OCI-LY7 (cell line): ENCODE results near the gene RAB31.

Experiments
- EZH2phosphoT487 ChIP-seq: fragments of 200-600 bp; sonication (generic); IDR thresholded peaks from 2 replicates; pipeline ENCODE4 v1.6.1; 2018; ENCODE audit warnings: low read depth, borderline replicate concordance, mild to moderate bottlenecking, mixed run types, antibody characterized with exemption, low read length, moderate library complexity, mixed read lengths
- TF ChIP-seq, protein P1 (sequence below): fragments of 200-600 bp; sonication (generic); conservative IDR thresholded peaks from 2 replicates; pipeline ENCODE4 v1.5.1; 2014; ENCODE audit warnings: mild to moderate bottlenecking, antibody characterized with exemption, low read length, moderate library complexity, mixed read lengths

DNA sequence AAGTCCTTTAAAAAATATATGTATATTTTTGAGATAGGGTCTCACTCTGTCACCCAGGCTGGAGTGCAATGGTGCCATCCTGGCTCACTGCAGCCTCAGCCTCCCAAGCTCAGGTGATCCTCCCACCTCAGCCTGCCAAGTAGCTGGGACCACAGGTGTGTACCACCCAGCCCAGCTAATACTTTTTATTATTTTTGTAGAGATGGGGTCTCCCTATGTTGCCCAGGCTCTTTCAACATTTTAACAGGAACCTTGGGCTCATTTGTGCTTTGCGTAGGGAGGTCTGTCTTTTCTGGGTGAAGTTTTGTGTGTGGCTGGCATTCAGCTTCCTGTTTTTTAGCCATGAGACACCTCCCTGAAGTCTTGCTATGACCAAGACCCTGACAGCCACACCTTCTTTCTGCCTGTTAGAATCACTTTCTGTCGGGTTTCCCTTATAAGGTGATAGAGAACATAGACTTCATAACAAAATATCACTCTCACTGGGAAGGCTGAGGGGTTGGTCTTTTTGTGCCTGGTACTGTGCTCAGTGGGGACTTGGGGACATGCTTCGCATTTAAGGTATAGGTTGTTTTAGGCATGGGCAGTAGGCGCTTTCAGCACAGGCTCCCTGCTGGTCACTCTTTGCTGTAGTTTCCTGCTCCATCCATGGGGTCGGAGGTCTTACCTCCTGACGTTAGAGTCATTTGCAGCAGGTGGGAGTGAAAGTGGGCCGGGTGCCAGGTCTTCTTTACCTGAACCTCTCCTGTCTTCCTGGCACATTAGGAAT, 3.4 kb downstream of the RAB31 start:
- TF ChIP-seq EZH2phosphoT487: no peak
- TF ChIP-seq, protein P1, sequence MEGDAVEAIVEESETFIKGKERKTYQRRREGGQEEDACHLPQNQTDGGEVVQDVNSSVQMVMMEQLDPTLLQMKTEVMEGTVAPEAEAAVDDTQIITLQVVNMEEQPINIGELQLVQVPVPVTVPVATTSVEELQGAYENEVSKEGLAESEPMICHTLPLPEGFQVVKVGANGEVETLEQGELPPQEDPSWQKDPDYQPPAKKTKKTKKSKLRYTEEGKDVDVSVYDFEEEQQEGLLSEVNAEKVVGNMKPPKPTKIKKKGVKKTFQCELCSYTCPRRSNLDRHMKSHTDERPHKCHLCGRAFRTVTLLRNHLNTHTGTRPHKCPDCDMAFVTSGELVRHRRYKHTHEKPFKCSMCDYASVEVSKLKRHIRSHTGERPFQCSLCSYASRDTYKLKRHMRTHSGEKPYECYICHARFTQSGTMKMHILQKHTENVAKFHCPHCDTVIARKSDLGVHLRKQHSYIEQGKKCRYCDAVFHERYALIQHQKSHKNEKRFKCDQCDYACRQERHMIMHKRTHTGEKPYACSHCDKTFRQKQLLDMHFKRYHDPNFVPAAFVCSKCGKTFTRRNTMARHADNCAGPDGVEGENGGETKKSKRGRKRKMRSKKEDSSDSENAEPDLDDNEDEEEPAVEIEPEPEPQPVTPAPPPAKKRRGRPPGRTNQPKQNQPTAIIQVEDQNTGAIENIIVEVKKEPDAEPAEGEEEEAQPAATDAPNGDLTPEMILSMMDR: no peak
